Endometrium (tissue), 2 donors: ENCODE data around the gene FNDC3A.
"Not testable (repeated sequence)": the region's sequence is repeated elsewhere in the genome, so short reads cannot be mapped to it uniquely, and the experiment has no call there.

Experiments used
- FAIRE-seq: peaks from 2 replicates; lab custom pipeline; 2012; peaks lifted over from hg19 to GRCh38; lab: Jason Lieb, UNC
- donor health status: control.
- donor health status: control.

Gene FNDC3A

GRCh38 chr13:49140910-49141611 is 165.3 kb downstream of the FNDC3A start:
- FAIRE-seq: no peak

- FAIRE-seq: no peak
Measured at GRCh38 chr13:49146950-49147355, 171.2 kb downstream of the FNDC3A start.

- no peak for FAIRE-seq
Measured at GRCh38 chr13:49148405-49148804, 172.7 kb downstream of the FNDC3A start.

GRCh38 chr13:49157955-49158584 is 182.4 kb downstream of the FNDC3A start:
- FAIRE-seq: not testable (repeated sequence)

- not testable (repeated sequence) for FAIRE-seq
Measured at GRCh38 chr13:49163162-49163561, 187.4 kb downstream of the FNDC3A start.

- no peak for FAIRE-seq
Measured at GRCh38 chr13:49164712-49165111, 189.0 kb downstream of the FNDC3A start.

- FAIRE-seq: no peak
Measured at GRCh38 chr13:49165798-49166752, 190.4 kb downstream of the FNDC3A start.

GRCh38 chr13:49171359-49171758 is 195.6 kb downstream of the FNDC3A start:
- no peak for FAIRE-seq

GRCh38 chr13:49183672-49184325 is 208.1 kb downstream of the FNDC3A start:
- FAIRE-seq: no peak

GRCh38 chr13:49184621-49185020 is 208.9 kb downstream of the FNDC3A start:
- FAIRE-seq: no peak

- FAIRE-seq: no peak
Measured at GRCh38 chr13:49185264-49185663, 209.6 kb downstream of the FNDC3A start.

- FAIRE-seq: no peak
Measured at GRCh38 chr13:49190901-49191300, 215.2 kb downstream of the FNDC3A start.

- no peak for FAIRE-seq
Measured at GRCh38 chr13:49206641-49207040, 230.9 kb downstream of the FNDC3A start.

- FAIRE-seq: no peak
Measured at GRCh38 chr13:49208619-49209018, 232.9 kb downstream of the FNDC3A start.

GRCh38 chr13:49210114-49210513 is 234.4 kb downstream of the FNDC3A start:
- FAIRE-seq: no peak

- no peak for FAIRE-seq
Measured at GRCh38 chr13:49210669-49211068, 235.0 kb downstream of the FNDC3A start.

GRCh38 chr13:49213539-49213938 is 237.8 kb downstream of the FNDC3A start:
- no peak for FAIRE-seq

GRCh38 chr13:49213997-49214916 is 238.5 kb downstream of the FNDC3A start:
- FAIRE-seq: no peak

GRCh38 chr13:49214917-49215376 is 239.2 kb downstream of the FNDC3A start:
- no peak for FAIRE-seq

GRCh38 chr13:49216334-49216733 is 240.6 kb downstream of the FNDC3A start:
- no peak for FAIRE-seq

- FAIRE-seq: no peak
Measured at GRCh38 chr13:49217962-49218492, 242.3 kb downstream of the FNDC3A start.
